H9 (cell line): ENCODE results near the gene SETD3. TPM values are rescaled to one million over a fixed set of nuclear protein-coding genes. Genes with fewer than 3 reads are reported as not detected.

ENCODE experiments used
- DNase-seq: peaks from one replicate; pipeline ENCODE4 v3.0.0-alpha.2; 2017
- H2AFZ ChIP-seq: one replicate; pipeline ENCODE4 v1.6.1; 2013; ENCODE audit warnings: mild to moderate bottlenecking, low read length, control low read depth, moderate library complexity
- H2AK5ac ChIP-seq: 2 replicates; pipeline ENCODE4 v1.6.1; 2013; ENCODE audit warnings: low read length, control low read depth, mixed read lengths; ENCODE audit not compliant: insufficient read length
- H2BK120ac ChIP-seq: one replicate; pipeline ENCODE4 v1.6.1; 2013; ENCODE audit warnings: low read depth, mild to moderate bottlenecking, low read length, control low read depth, inconsistent platforms; ENCODE audit not compliant: poor library complexity, severe bottlenecking
- H2BK12ac ChIP-seq: 2 replicates; pipeline ENCODE4 v1.6.1; 2013; ENCODE audit warnings: low read length, control low read depth, mixed read lengths, low read depth; ENCODE audit not compliant: insufficient read length
- H2BK15ac ChIP-seq: 2 replicates; pipeline ENCODE4 v1.6.1; 2013; ENCODE audit warnings: low read depth, low read length, control low read depth
- H2BK20ac ChIP-seq: one replicate; pipeline ENCODE4 v1.6.1; 2013; ENCODE audit warnings: low read depth, mild to moderate bottlenecking, low read length, control low read depth, inconsistent platforms; ENCODE audit not compliant: poor library complexity, severe bottlenecking
- H2BK5ac ChIP-seq: 2 replicates; pipeline ENCODE4 v1.6.1; 2013; ENCODE audit warnings: low read length, control low read depth, mixed read lengths; ENCODE audit not compliant: insufficient read length
- H3K14ac ChIP-seq: 2 replicates; pipeline ENCODE4 v1.6.1; 2013; ENCODE audit warnings: low read length, control low read depth; ENCODE audit not compliant: insufficient read depth
- H3K18ac ChIP-seq: 2 replicates; pipeline ENCODE4 v1.6.1; 2013; ENCODE audit warnings: low read depth, mild to moderate bottlenecking, mixed read lengths, low read length, control low read depth; ENCODE audit not compliant: insufficient read length
- H3K23ac ChIP-seq: 2 replicates; pipeline ENCODE4 v1.6.1; 2013; ENCODE audit warnings: low read length, control low read depth, mixed read lengths, low read depth; ENCODE audit not compliant: insufficient read length
- H3K23me2 ChIP-seq: 2 replicates; pipeline ENCODE4 v1.6.1; 2013; ENCODE audit warnings: low read depth, mild to moderate bottlenecking, mixed read lengths, low read length, control low read depth; ENCODE audit not compliant: insufficient read length, poor library complexity, severe bottlenecking
- H3K27ac ChIP-seq: 2 replicates; pipeline ENCODE4 v1.5.1; 2013; ENCODE audit warnings: low read length, control low read depth, mixed read lengths, low read depth; ENCODE audit not compliant: insufficient read length
- H3K27me3 ChIP-seq: 2 replicates; pipeline ENCODE4 v1.6.1; 2013; ENCODE audit warnings: low read length, control low read depth, inconsistent platforms; ENCODE audit not compliant: insufficient read depth
- H3K4ac ChIP-seq: 2 replicates; pipeline ENCODE4 v1.6.1; 2013; ENCODE audit warnings: low read depth, mild to moderate bottlenecking, control low read depth, inconsistent platforms, low read length, moderate library complexity
- H3K4me1 ChIP-seq: 2 replicates; pipeline ENCODE4 v1.6.1; 2013; ENCODE audit warnings: low read length, control low read depth, inconsistent platforms; ENCODE audit not compliant: insufficient read depth
- H3K4me2 ChIP-seq: 2 replicates; pipeline ENCODE4 v1.6.1; 2013; ENCODE audit warnings: low read length, control low read depth, mixed read lengths; ENCODE audit not compliant: insufficient read length, insufficient read depth
- H3K56ac ChIP-seq: 2 replicates; pipeline ENCODE4 v1.6.1; 2013; ENCODE audit warnings: low read depth, mild to moderate bottlenecking, mixed read lengths, low read length, control low read depth; ENCODE audit not compliant: insufficient read length
- H3K79me1 ChIP-seq: 2 replicates; pipeline ENCODE4 v1.6.1; 2013; ENCODE audit warnings: low read depth, mild to moderate bottlenecking, moderate library complexity, low read length, control low read depth, inconsistent platforms; ENCODE audit not compliant: insufficient read depth, poor library complexity, severe bottlenecking
- H3K79me2 ChIP-seq: 2 replicates; pipeline ENCODE4 v1.6.1; 2013; ENCODE audit warnings: low read length, control low read depth, inconsistent platforms; ENCODE audit not compliant: insufficient read depth
- H3K9ac ChIP-seq: 2 replicates; pipeline ENCODE4 v1.6.1; 2013; ENCODE audit warnings: low read length, control low read depth, mixed read lengths; ENCODE audit not compliant: insufficient read length; ENCODE audit errors: extremely low read depth
- H3K9me3 ChIP-seq: one replicate; pipeline ENCODE4 v1.6.1; 2013; ENCODE audit warnings: low read depth, low read length, inconsistent platforms; ENCODE audit not compliant: control insufficient read depth
- H3T11ph ChIP-seq: one replicate; pipeline ENCODE4 v1.6.1; 2013; ENCODE audit warnings: mild to moderate bottlenecking, low read length, control low read depth, inconsistent platforms
- H4K20me1 ChIP-seq: one replicate; pipeline ENCODE4 v1.6.1; 2013; ENCODE audit not compliant: control insufficient read depth, insufficient read length, insufficient read depth
- H4K5ac ChIP-seq: 2 replicates; pipeline ENCODE4 v1.6.1; 2013; ENCODE audit warnings: low read depth, mild to moderate bottlenecking, mixed read lengths, low read length, control low read depth; ENCODE audit not compliant: insufficient read length
- H4K8ac ChIP-seq: replicated peaks from 2 replicates; pipeline ENCODE4 v1.6.1; 2013; ENCODE audit warnings: low read length, control low read depth, mixed read lengths, low read depth; ENCODE audit not compliant: insufficient read length
- H4K91ac ChIP-seq: 2 replicates; pipeline ENCODE4 v1.6.1; 2013; ENCODE audit warnings: low read depth, mild to moderate bottlenecking, moderate library complexity, mixed read lengths, low read length, control low read depth; ENCODE audit not compliant: insufficient read length
- H3K27ac Mint-ChIP-seq, 3 experiments: 2 replicates in 2 of 3; 3 replicates in 1 of 3; pipeline ENCODE4 v1.8.0; 2020 to 2021; ENCODE audit warnings: mixed read lengths in 3 of 3, mild to moderate bottlenecking in 1 of 3, moderate library complexity in 1 of 3
- H3K27me3 Mint-ChIP-seq: 2 replicates; pipeline ENCODE4 v1.8.0; 2021; ENCODE audit warnings: low read depth, mild to moderate bottlenecking, moderate library complexity, mixed read lengths
- H3K36me3 Mint-ChIP-seq, 3 experiments: 2 replicates in 2 of 3; 3 replicates in 1 of 3; pipeline ENCODE4 v1.8.0; 2020 to 2021; ENCODE audit warnings: low read depth in 3 of 3, mixed read lengths in 3 of 3; ENCODE audit not compliant: insufficient read depth in 1 of 3
- H3K4me1 Mint-ChIP-seq, 2 experiments: 2 replicates each; pipeline ENCODE4 v1.8.0; 2020; ENCODE audit warnings: mixed read lengths in 2 of 2
- H3K4me3 Mint-ChIP-seq, 2 experiments: 2 replicates in 1 of 2; 3 replicates in 1 of 2; pipeline ENCODE4 v1.8.0; 2020 to 2021; ENCODE audit warnings: mild to moderate bottlenecking in 2 of 2, mixed read lengths in 2 of 2, moderate library complexity in 1 of 2
- H3K9me3 Mint-ChIP-seq, 2 experiments: 2 replicates in 1 of 2; 3 replicates in 1 of 2; pipeline ENCODE4 v1.8.0; 2020; ENCODE audit warnings: mild to moderate bottlenecking in 2 of 2, mixed read lengths in 2 of 2, moderate library complexity in 1 of 2
- WGBS: extraction: QIAGEN DNeasy Blood & Tissue Kit; methylation state at CpG from one replicate; pipeline ENCODE4 v1.1.7; 2013; ENCODE audit warnings: missing lambda C conversion rate, low lambda C conversion rate, mixed read lengths; ENCODE audit not compliant: insufficient read length; ENCODE audit errors: extremely low coverage; 5-methylcytosine and 5-hydroxymethylcytosine counted together
- total RNA-seq: library from RNA; stranded (reverse); gene quantifications from 2 replicates; pipeline ENCODE4 v1.2.1, GENCODE V29; 2021
- TF ChIP-seq, protein P1 (sequence below): fragments of 200-600 bp; sonication (generic); conservative IDR thresholded peaks from 3 replicates; pipeline ENCODE4 v1.8.0; 2021; ENCODE audit warnings: antibody characterized with exemption, mild to moderate bottlenecking

Gene SETD3
- total RNA-seq, 1 experiment from 2014 or later = 56.7 TPM

DNA sequence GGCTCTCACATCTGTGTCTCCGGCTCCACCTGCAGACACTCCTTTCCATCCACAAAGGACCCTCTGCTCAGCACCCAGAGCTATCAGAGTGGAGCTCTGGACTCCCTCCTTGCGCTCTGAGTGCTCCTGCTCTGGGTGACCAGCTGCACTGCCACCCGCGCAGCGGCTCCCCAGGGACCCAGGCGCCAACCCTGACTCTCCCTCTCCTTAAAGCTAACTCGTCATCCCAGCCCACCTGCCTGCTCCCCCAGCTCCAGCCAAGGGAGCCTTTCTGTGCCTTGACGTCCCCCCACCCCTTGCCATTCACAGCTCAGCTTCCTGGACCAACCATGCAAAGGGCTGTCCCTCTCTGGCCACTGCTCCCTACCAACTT lies 99.0 kb downstream of the SETD3 start:
- H2AFZ ChIP-seq = no peak overlapping the region

More for the DNA sequence above, 99.0 kb downstream of the SETD3 start:
- peaks cover 0 to 5% of the 10 kb centered on the region in 2 experiments for H3K9me3 Mint-ChIP-seq
- no peak overlapping the region for H2BK120ac ChIP-seq
- H4K20me1 ChIP-seq = no peaks in the 10 kb centered on the region
- no peak overlapping the region for H2BK15ac ChIP-seq
- no peak overlapping the region for H4K8ac ChIP-seq
- H3K9me3 ChIP-seq = no peaks in the 10 kb centered on the region
- H3K36me3 Mint-ChIP-seq = peaks cover 0 to 6% (median 2%) of the 10 kb centered on the region in 3 experiments; a peak in 5 of 7 replicates
- H3K27me3 Mint-ChIP-seq = peaks cover 2% of the 10 kb centered on the region
- H2BK12ac ChIP-seq = no peak overlapping the region
- H2BK20ac ChIP-seq = no peak overlapping the region
- no peak for DNase-seq
- no peak overlapping the region for H3T11ph ChIP-seq
- H3K9ac ChIP-seq = no peak overlapping the region
- no peak overlapping the region for H4K91ac ChIP-seq
- H3K4me1 ChIP-seq = peaks cover 5% of the 10 kb centered on the region; the same call in 1 of the 2 replicates
- H3K14ac ChIP-seq = no peak overlapping the region; the same call in 1 of the 2 replicates
- peaks cover 23 to 26% of the 10 kb centered on the region in 2 experiments for H3K4me1 Mint-ChIP-seq
- no peak overlapping the region for H3K4ac ChIP-seq
- H3K4me3 Mint-ChIP-seq = no peak overlapping the region
- no peak overlapping the region for H3K56ac ChIP-seq
- no peak overlapping the region for H3K27ac ChIP-seq
- H3K79me2 ChIP-seq = no peaks in the 10 kb centered on the region
- no CpG with 5 or more reads among the region's 8 CpGs for WGBS
- no peaks in the 10 kb centered on the region; the same call in 1 of the 2 replicates for H3K27me3 ChIP-seq
- H2BK5ac ChIP-seq = no peak overlapping the region
- no peaks in the 10 kb centered on the region for H3K79me1 ChIP-seq
- TF ChIP-seq, protein P1, sequence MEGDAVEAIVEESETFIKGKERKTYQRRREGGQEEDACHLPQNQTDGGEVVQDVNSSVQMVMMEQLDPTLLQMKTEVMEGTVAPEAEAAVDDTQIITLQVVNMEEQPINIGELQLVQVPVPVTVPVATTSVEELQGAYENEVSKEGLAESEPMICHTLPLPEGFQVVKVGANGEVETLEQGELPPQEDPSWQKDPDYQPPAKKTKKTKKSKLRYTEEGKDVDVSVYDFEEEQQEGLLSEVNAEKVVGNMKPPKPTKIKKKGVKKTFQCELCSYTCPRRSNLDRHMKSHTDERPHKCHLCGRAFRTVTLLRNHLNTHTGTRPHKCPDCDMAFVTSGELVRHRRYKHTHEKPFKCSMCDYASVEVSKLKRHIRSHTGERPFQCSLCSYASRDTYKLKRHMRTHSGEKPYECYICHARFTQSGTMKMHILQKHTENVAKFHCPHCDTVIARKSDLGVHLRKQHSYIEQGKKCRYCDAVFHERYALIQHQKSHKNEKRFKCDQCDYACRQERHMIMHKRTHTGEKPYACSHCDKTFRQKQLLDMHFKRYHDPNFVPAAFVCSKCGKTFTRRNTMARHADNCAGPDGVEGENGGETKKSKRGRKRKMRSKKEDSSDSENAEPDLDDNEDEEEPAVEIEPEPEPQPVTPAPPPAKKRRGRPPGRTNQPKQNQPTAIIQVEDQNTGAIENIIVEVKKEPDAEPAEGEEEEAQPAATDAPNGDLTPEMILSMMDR = no peak
- no peak overlapping the region for H3K23ac ChIP-seq
- no peak overlapping the region for H3K18ac ChIP-seq
- peak overlapping the region in 2 of 3 experiments; percentile 28 to 58; a peak in 3 of 7 replicates for H3K27ac Mint-ChIP-seq
- no peak overlapping the region for H2AK5ac ChIP-seq
- no peak overlapping the region for H4K5ac ChIP-seq
- no peak overlapping the region for H3K4me2 ChIP-seq
- H3K23me2 ChIP-seq = no peaks in the 10 kb centered on the region
